ENCODE results near the gene FAM124B.
A peak's percentile ranks its signal among the peaks of the same experiment; 100 is the strongest.

The FAM124B gene

GRCh38 chr2:224333726-224334482, 68.0 kb downstream of the FAM124B start:
- no peak for TF ChIP-seq CTCF (IDR thresholded peaks at IDR 0.05; ENCODE audit: low read depth, low read length, missing control alignments)
- DNase-seq (ENCODE audit: extremely low read depth, low read depth), result peak; percentile 59

GRCh38 chr2:224331698-224332097, 70.2 kb downstream of the FAM124B start:
- DNase-seq (ENCODE audit: extremely low read depth, low read depth), result no peak

More at GRCh38 chr2:224333726-224334482, 68.0 kb downstream of the FAM124B start:
- H3K4me3 ChIP-seq (replicated peaks; ENCODE audit: low read depth, low read length), result no peak overlapping the region

GRCh38 chr2:224328798-224329197, 73.1 kb downstream of the FAM124B start:
- TF ChIP-seq CTCF (IDR thresholded peaks at IDR 0.05; ENCODE audit: low read depth, low read length, missing control alignments), result no peak
- DNase-seq (ENCODE audit: extremely low read depth, low read depth), result no peak

More at GRCh38 chr2:224331698-224332097, 70.2 kb downstream of the FAM124B start:
- no peak overlapping the region for H3K4me3 ChIP-seq (replicated peaks; ENCODE audit: low read depth, low read length)
- no peak for TF ChIP-seq CTCF (IDR thresholded peaks at IDR 0.05; ENCODE audit: low read depth, low read length, missing control alignments)

More at GRCh38 chr2:224328798-224329197, 73.1 kb downstream of the FAM124B start:
- no peak overlapping the region for H3K4me3 ChIP-seq (replicated peaks; ENCODE audit: low read depth, low read length)

All from HFF-Myc (cell line).